IgD-negative memory B cell (primary cell): ENCODE results near the gene PDS5B. TPM values are rescaled to one million over a fixed set of nuclear protein-coding genes. Genes with fewer than 3 reads are reported as not detected.
A peak's percentile ranks its signal among the peaks of the same experiment; 100 is the strongest.

ENCODE experiments used
- H3K27ac Mint-ChIP-seq, 3 donors: one replicate each; pipeline ENCODE4 v1.8.0; 2020 to 2022; ENCODE audit warnings: mild to moderate bottlenecking in 3 of 3, mixed read lengths in 3 of 3, moderate library complexity in 1 of 3
- H3K27me3 Mint-ChIP-seq: one replicate; pipeline ENCODE4 v1.8.0; 2021; ENCODE audit warnings: mixed read lengths
- H3K36me3 Mint-ChIP-seq: one replicate; pipeline ENCODE4 v1.8.0; 2020; ENCODE audit warnings: mild to moderate bottlenecking, mixed read lengths
- H3K4me1 Mint-ChIP-seq, 3 donors: one replicate each; pipeline ENCODE4 v1.8.0; 2020 to 2022; ENCODE audit warnings: mixed read lengths in 3 of 3, mild to moderate bottlenecking in 1 of 3
- H3K4me3 Mint-ChIP-seq, 4 donors: one replicate each; pipeline ENCODE4 v1.8.0; 2020 to 2022; ENCODE audit warnings: mild to moderate bottlenecking in 4 of 4, mixed read lengths in 4 of 4, moderate library complexity in 3 of 4
- H3K9me3 Mint-ChIP-seq, 3 donors: one replicate each; pipeline ENCODE4 v1.8.0; 2020 to 2021; ENCODE audit warnings: mixed read lengths in 3 of 3, mild to moderate bottlenecking in 1 of 3
- polyA plus RNA-seq: library from polyadenylated mRNA; unstranded; fragments of 300-500 nt; fragmentation: Illumina TruSeq; gene quantifications from one replicate; pipeline ENCODE4 v1.2.3, GENCODE V29; 2021

The PDS5B gene
- polyA plus RNA-seq, 1 donor from 2014 or later, result 31.1 TPM

GRCh38 chr13:32745509-32745908 lies 159.3 kb downstream of the PDS5B start:
- Mint-ChIP-seq H3K4me1 (peaks cover 0 to 6% (median 1%) of the 10 kb centered on the region in 3 donors), H3K27ac (no peak overlapping the region), H3K27me3 (no peaks in the 10 kb centered on the region), H3K9me3 (no peaks in the 10 kb centered on the region), H3K36me3 (peaks cover 15% of the 10 kb centered on the region), H3K4me3 (no peak overlapping the region)

GRCh38 chr13:32746474-32746873 lies 160.2 kb downstream of the PDS5B start:
- peaks cover 14% of the 10 kb centered on the region for H3K36me3 Mint-ChIP-seq
- H3K9me3 Mint-ChIP-seq, result no peaks in the 10 kb centered on the region
- H3K4me1 Mint-ChIP-seq, result peaks cover 1 to 8% (median 2%) of the 10 kb centered on the region in 3 donors
- no peaks in the 10 kb centered on the region for H3K27me3 Mint-ChIP-seq
- peak overlapping the region in 1 of 3 donors; percentile 74 for H3K27ac Mint-ChIP-seq
- H3K4me3 Mint-ChIP-seq, result no peak overlapping the region

GRCh38 chr13:32748305-32748704 lies 162.1 kb downstream of the PDS5B start:
- Mint-ChIP-seq H3K4me3 (no peak overlapping the region), H3K4me1 (peaks cover 1 to 10% (median 2%) of the 10 kb centered on the region in 3 donors), H3K36me3 (peaks cover 16% of the 10 kb centered on the region), H3K9me3 (no peaks in the 10 kb centered on the region), H3K27ac (no peak overlapping the region), H3K27me3 (no peaks in the 10 kb centered on the region)

GRCh38 chr13:32751340-32751739 lies 165.1 kb downstream of the PDS5B start:
- Mint-ChIP-seq H3K27ac (peak overlapping the region in 1 of 3 donors; percentile 35), H3K27me3 (no peaks in the 10 kb centered on the region), H3K4me3 (peak overlapping the region in 1 of 4 donors; percentile 63), H3K36me3 (peaks cover 17% of the 10 kb centered on the region), H3K9me3 (no peaks in the 10 kb centered on the region), H3K4me1 (peaks cover 0 to 10% (median 2%) of the 10 kb centered on the region in 3 donors)

GRCh38 chr13:32752311-32752710 lies 166.1 kb downstream of the PDS5B start:
- Mint-ChIP-seq H3K27me3 (no peaks in the 10 kb centered on the region), H3K36me3 (peaks cover 16% of the 10 kb centered on the region), H3K27ac (no peak overlapping the region), H3K4me1 (peaks cover under 1 to 10% (median 2%) of the 10 kb centered on the region in 3 donors), H3K9me3 (no peaks in the 10 kb centered on the region), H3K4me3 (no peak overlapping the region)

- Mint-ChIP-seq H3K36me3 (peaks cover 18% of the 10 kb centered on the region), H3K27me3 (no peaks in the 10 kb centered on the region), H3K9me3 (no peaks in the 10 kb centered on the region), H3K27ac (no peak overlapping the region), H3K4me3 (no peak overlapping the region), H3K4me1 (peaks cover 2 to 10% (median 2%) of the 10 kb centered on the region in 3 donors)
Observed at GRCh38 chr13:32752997-32753606, 166.8 kb downstream of the PDS5B start.

GRCh38 chr13:32754179-32754578 lies 167.9 kb downstream of the PDS5B start:
- H3K4me1 Mint-ChIP-seq, result peaks cover 2 to 10% (median 2%) of the 10 kb centered on the region in 3 donors
- H3K27ac Mint-ChIP-seq, result no peak overlapping the region
- H3K9me3 Mint-ChIP-seq, result no peaks in the 10 kb centered on the region
- H3K36me3 Mint-ChIP-seq, result peaks cover 21% of the 10 kb centered on the region
- no peak overlapping the region for H3K4me3 Mint-ChIP-seq
- H3K27me3 Mint-ChIP-seq, result no peaks in the 10 kb centered on the region

- Mint-ChIP-seq H3K4me3 (no peak overlapping the region), H3K27me3 (no peaks in the 10 kb centered on the region)
Observed at GRCh38 chr13:32759152-32759551, 172.9 kb downstream of the PDS5B start.

GRCh38 chr13:32761472-32761871 lies 175.2 kb downstream of the PDS5B start:
- no peak overlapping the region for H3K27ac Mint-ChIP-seq
- H3K9me3 Mint-ChIP-seq, result peaks cover 0 to 9% (median 5%) of the 10 kb centered on the region in 3 donors
- peaks cover 34% of the 10 kb centered on the region for H3K36me3 Mint-ChIP-seq
- peaks cover 0 to 2% (median 0%) of the 10 kb centered on the region in 3 donors for H3K4me1 Mint-ChIP-seq
- no peak overlapping the region for H3K4me3 Mint-ChIP-seq
- H3K27me3 Mint-ChIP-seq, result no peaks in the 10 kb centered on the region

More at GRCh38 chr13:32759152-32759551, 172.9 kb downstream of the PDS5B start:
- peaks cover 0 to 2% (median 0%) of the 10 kb centered on the region in 3 donors for H3K4me1 Mint-ChIP-seq
- no peak overlapping the region for H3K27ac Mint-ChIP-seq
- H3K9me3 Mint-ChIP-seq, result peaks cover 0 to 9% (median 5%) of the 10 kb centered on the region in 3 donors
- peaks cover 38% of the 10 kb centered on the region for H3K36me3 Mint-ChIP-seq

GRCh38 chr13:32779119-32779518 lies 192.9 kb downstream of the PDS5B start:
- Mint-ChIP-seq H3K4me1 (peaks cover 0 to 2% (median 1%) of the 10 kb centered on the region in 3 donors), H3K9me3 (peaks cover 0 to 2% (median 0%) of the 10 kb centered on the region in 3 donors), H3K4me3 (no peak overlapping the region), H3K36me3 (peaks cover 24% of the 10 kb centered on the region), H3K27me3 (no peaks in the 10 kb centered on the region), H3K27ac (peak overlapping the region in 1 of 3 donors; percentile 18)

- Mint-ChIP-seq H3K27me3 (no peaks in the 10 kb centered on the region), H3K27ac (no peak overlapping the region), H3K4me1 (peaks cover 0 to 2% (median 1%) of the 10 kb centered on the region in 3 donors), H3K4me3 (no peak overlapping the region), H3K36me3 (peaks cover 21% of the 10 kb centered on the region), H3K9me3 (peaks cover 0 to 2% (median 0%) of the 10 kb centered on the region in 3 donors)
Observed at GRCh38 chr13:32781906-32782305, 195.7 kb downstream of the PDS5B start.

- H3K36me3 Mint-ChIP-seq, result peaks cover 18% of the 10 kb centered on the region
- peaks cover 0 to 2% (median 0%) of the 10 kb centered on the region in 3 donors for H3K9me3 Mint-ChIP-seq
- H3K4me1 Mint-ChIP-seq, result peaks cover 0 to 2% (median 1%) of the 10 kb centered on the region in 3 donors
- H3K4me3 Mint-ChIP-seq, result no peak overlapping the region
- H3K27me3 Mint-ChIP-seq, result no peaks in the 10 kb centered on the region
- H3K27ac Mint-ChIP-seq, result peak overlapping the region in 1 of 3 donors; percentile 11
Observed at GRCh38 chr13:32783067-32783466, 196.8 kb downstream of the PDS5B start.

GRCh38 chr13:32790731-32791130 lies 204.5 kb downstream of the PDS5B start:
- peaks cover 4 to 14% (median 13%) of the 10 kb centered on the region in 3 donors for H3K4me1 Mint-ChIP-seq
- no peak overlapping the region for H3K27ac Mint-ChIP-seq
- no peaks in the 10 kb centered on the region for H3K9me3 Mint-ChIP-seq

GRCh38 chr13:32791545-32792172 lies 205.4 kb downstream of the PDS5B start:
- Mint-ChIP-seq H3K9me3 (no peaks in the 10 kb centered on the region), H3K36me3 (peaks cover 9% of the 10 kb centered on the region), H3K4me3 (no peak overlapping the region), H3K27me3 (no peaks in the 10 kb centered on the region), H3K27ac (peak overlapping the region in 1 of 3 donors; percentile 42), H3K4me1 (peaks cover 4 to 14% (median 13%) of the 10 kb centered on the region in 3 donors)

More at GRCh38 chr13:32790731-32791130, 204.5 kb downstream of the PDS5B start:
- Mint-ChIP-seq H3K4me3 (no peak overlapping the region), H3K36me3 (peaks cover 9% of the 10 kb centered on the region), H3K27me3 (no peaks in the 10 kb centered on the region)

- H3K4me1 Mint-ChIP-seq, result peaks cover under 1 to 5% (median 5%) of the 10 kb centered on the region in 3 donors
- no peaks in the 10 kb centered on the region for H3K27me3 Mint-ChIP-seq
- H3K4me3 Mint-ChIP-seq, result no peak overlapping the region
- H3K9me3 Mint-ChIP-seq, result peaks cover 0 to 4% (median 0%) of the 10 kb centered on the region in 3 donors
- no peak overlapping the region for H3K27ac Mint-ChIP-seq
- peaks cover 8% of the 10 kb centered on the region for H3K36me3 Mint-ChIP-seq
Observed at GRCh38 chr13:32796754-32797153, 210.5 kb downstream of the PDS5B start.
